Keratinocyte (primary cell): ENCODE results near the gene LEKR1. TPM values are rescaled to one million over a fixed set of nuclear protein-coding genes. Genes with fewer than 3 reads are reported as not detected.

Experiments used
- DNase-seq: peaks from one replicate; pipeline ENCODE4 v3.0.0-alpha.2; 2011; ENCODE audit warnings: low read depth, missing footprints, low spot score
- FAIRE-seq: peaks from 2 replicates; lab custom pipeline; 2011; peaks lifted over from hg19 to GRCh38; lab: Jason Lieb, UNC
- H2AFZ ChIP-seq: 2 replicates; pipeline ENCODE4 v1.6.0; 2012; ENCODE audit warnings: low read length, control low read depth, inconsistent platforms; ENCODE audit not compliant: control insufficient read depth
- H3K27ac ChIP-seq: 2 replicates; pipeline ENCODE4 v1.5.1; 2011; ENCODE audit warnings: low read length; ENCODE audit not compliant: control insufficient read depth, insufficient read depth
- H3K27me3 ChIP-seq: 3 replicates; pipeline ENCODE4 v1.6.0; 2011; ENCODE audit warnings: low read length; ENCODE audit not compliant: control insufficient read depth, insufficient read depth; ENCODE audit errors: extremely low read depth
- H3K36me3 ChIP-seq, 2 experiments: 2 replicates in 1 of 2; 3 replicates in 1 of 2; pipeline ENCODE4 v1.5.1; 2011; ENCODE audit warnings: low read length in 2 of 2, mild to moderate bottlenecking in 1 of 2; ENCODE audit not compliant: control insufficient read depth in 2 of 2, insufficient read depth in 2 of 2; ENCODE audit errors: extremely low read depth in 1 of 2
- H3K4me1 ChIP-seq: 3 replicates; pipeline ENCODE4 v1.5.1; 2011; ENCODE audit warnings: low read length; ENCODE audit not compliant: control insufficient read depth, insufficient read depth; ENCODE audit errors: extremely low read depth
- H3K4me2 ChIP-seq: 3 replicates; pipeline ENCODE4 v1.6.0; 2011; ENCODE audit warnings: low read depth, low read length; ENCODE audit not compliant: control insufficient read depth, insufficient read depth; ENCODE audit errors: extremely low read depth
- H3K4me3 ChIP-seq, 3 experiments: fragments of 200-600 bp in 1 of 3; sonication (generic) in 1 of 3; 2 replicates in 2 of 3; 3 replicates in 1 of 3; pipeline ENCODE4 v1.5.1; 2011 to 2016; ENCODE audit warnings: low read length in 3 of 3, mild to moderate bottlenecking in 3 of 3, control low read depth in 2 of 3, inconsistent platforms in 1 of 3, low read depth in 1 of 3, mixed read lengths in 1 of 3, mixed run types in 1 of 3, moderate library complexity in 1 of 3; ENCODE audit not compliant: control insufficient read depth in 2 of 3, insufficient read depth in 2 of 3; ENCODE audit errors: extremely low read depth in 1 of 3
- H3K79me2 ChIP-seq: 2 replicates; pipeline ENCODE4 v1.6.0; 2012; ENCODE audit warnings: low read length; ENCODE audit not compliant: control insufficient read depth, insufficient read depth
- H3K9ac ChIP-seq: 3 replicates; pipeline ENCODE4 v1.6.0; 2011; ENCODE audit warnings: low read length; ENCODE audit not compliant: control insufficient read depth, insufficient read depth; ENCODE audit errors: extremely low read depth
- H3K9me1 ChIP-seq: 3 replicates; pipeline ENCODE4 v1.6.0; 2011; ENCODE audit warnings: low read length; ENCODE audit not compliant: control insufficient read depth, insufficient read depth; ENCODE audit errors: extremely low read depth
- H3K9me3 ChIP-seq: 2 replicates; pipeline ENCODE4 v1.5.1; 2012; ENCODE audit warnings: low read depth, low read length; ENCODE audit not compliant: control insufficient read depth
- H4K20me1 ChIP-seq: 3 replicates; pipeline ENCODE4 v1.6.0; 2011; ENCODE audit warnings: low read length; ENCODE audit not compliant: control insufficient read depth, insufficient read depth; ENCODE audit errors: extremely low read depth
- EZH2 ChIP-seq: IDR thresholded peaks from one replicate; pipeline ENCODE4 v1.6.1; 2012; ENCODE audit warnings: inconsistent platforms, mild to moderate bottlenecking, low read length, moderate library complexity
- dilution Hi-C: fragments of 300-500 bp; cut with MboI; formaldehyde crosslinking; loops from one replicate; pipeline ENCODE4 v1.7.0; 2020; ENCODE audit warnings: low sequenced_read_pairs; ENCODE audit not compliant: extremely low pct_ligation_motif_present
- polyA plus RNA-seq, 5 experiments: library from polyadenylated mRNA; depleted of rRNA in 3 of 5; stranded (reverse) in 3 of 5; stranded (forward) in 1 of 5; unstranded in 1 of 5; fragments of >200 nt; gene quantifications; 1 replicate in 1 of 5; 2 replicates in 3 of 5; 3 replicates in 1 of 5; pipeline versions ENCODE4 v1.2.1 to v1.2.3, GENCODE V29; 2011 to 2012; ENCODE audit warnings: missing spikeins in 2 of 5, low read depth in 1 of 5, low replicate concordance in 1 of 5
- TF ChIP-seq, protein P1 (sequence below), 3 experiments: IDR thresholded peaks in 1 of 3; conservative IDR thresholded peaks in 1 of 3; optimal IDR thresholded peaks in 1 of 3; 2 replicates in 2 of 3; 3 replicates in 1 of 3; pipeline versions ENCODE3 to v1.5.1; 2011; ENCODE audit warnings: low read length in 3 of 3, mild to moderate bottlenecking in 3 of 3, moderate library complexity in 2 of 3, control low read depth in 1 of 3, inconsistent platforms in 1 of 3; ENCODE audit not compliant: insufficient read depth in 2 of 3; ENCODE audit errors: extremely low read depth in 1 of 3

The LEKR1 gene
- polyA plus RNA-seq, 1 donor (not counting 4 experiments of a cell fraction or from before 2014, with no cell fraction given): 0.63 TPM

- Histone ChIP-seq H3K79me2 (no peaks in the 10 kb centered on the region), H3K4me2 (no peak overlapping the region), H4K20me1 (no peaks in the 10 kb centered on the region), H3K4me3 (no peak overlapping the region), H3K4me1 (no peaks in the 10 kb centered on the region), H3K9me3 (no peaks in the 10 kb centered on the region), H3K27ac (no peak overlapping the region), H3K9ac (no peak overlapping the region), H2AFZ (no peak overlapping the region), H3K9me1 (no peaks in the 10 kb centered on the region), H3K36me3 (no peaks in the 10 kb centered on the region), H3K27me3 (no peaks in the 10 kb centered on the region)
- FAIRE-seq (no peak), DNase-seq (no peak)
- dilution Hi-C loops: no loop called here
- TF ChIP-seq EZH2: no peak
- TF ChIP-seq, protein P1, sequence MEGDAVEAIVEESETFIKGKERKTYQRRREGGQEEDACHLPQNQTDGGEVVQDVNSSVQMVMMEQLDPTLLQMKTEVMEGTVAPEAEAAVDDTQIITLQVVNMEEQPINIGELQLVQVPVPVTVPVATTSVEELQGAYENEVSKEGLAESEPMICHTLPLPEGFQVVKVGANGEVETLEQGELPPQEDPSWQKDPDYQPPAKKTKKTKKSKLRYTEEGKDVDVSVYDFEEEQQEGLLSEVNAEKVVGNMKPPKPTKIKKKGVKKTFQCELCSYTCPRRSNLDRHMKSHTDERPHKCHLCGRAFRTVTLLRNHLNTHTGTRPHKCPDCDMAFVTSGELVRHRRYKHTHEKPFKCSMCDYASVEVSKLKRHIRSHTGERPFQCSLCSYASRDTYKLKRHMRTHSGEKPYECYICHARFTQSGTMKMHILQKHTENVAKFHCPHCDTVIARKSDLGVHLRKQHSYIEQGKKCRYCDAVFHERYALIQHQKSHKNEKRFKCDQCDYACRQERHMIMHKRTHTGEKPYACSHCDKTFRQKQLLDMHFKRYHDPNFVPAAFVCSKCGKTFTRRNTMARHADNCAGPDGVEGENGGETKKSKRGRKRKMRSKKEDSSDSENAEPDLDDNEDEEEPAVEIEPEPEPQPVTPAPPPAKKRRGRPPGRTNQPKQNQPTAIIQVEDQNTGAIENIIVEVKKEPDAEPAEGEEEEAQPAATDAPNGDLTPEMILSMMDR (optimal IDR thresholded peaks at IDR 0.05 in 1 of 3, IDR thresholded peaks at IDR 0.05 in 1 of 3, conservative IDR thresholded peaks at IDR 0.05 in 1 of 3; ENCODE audit: extremely low read depth in 1 of 3, insufficient read depth in 2 of 3, low read length in 3 of 3): no peak
These were observed 93.7 kb downstream of the LEKR1 start for GRCh38 chr3:156919818-156920217.

DNA sequence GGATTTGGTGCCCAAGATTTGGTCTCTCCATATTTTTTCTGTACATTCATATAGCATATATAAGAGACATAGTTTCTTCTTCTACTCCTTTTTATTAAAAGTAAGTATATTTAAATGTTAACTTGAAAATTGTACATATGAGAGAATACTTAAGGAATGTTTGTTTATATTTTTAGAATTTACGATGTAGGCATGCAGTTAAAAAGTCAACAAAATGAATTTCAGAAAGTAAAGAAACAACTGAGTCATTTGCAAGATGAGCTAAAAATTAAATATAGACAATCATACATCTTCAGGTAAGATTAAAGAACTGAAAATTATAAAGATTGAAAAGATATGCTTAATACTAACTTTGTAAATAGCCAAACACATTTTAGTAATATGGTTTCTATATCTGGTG, 94.2 kb downstream of the LEKR1 start:
- TF ChIP-seq, protein P1 (optimal IDR thresholded peaks at IDR 0.05 in 1 of 3, IDR thresholded peaks at IDR 0.05 in 1 of 3, conservative IDR thresholded peaks at IDR 0.05 in 1 of 3; ENCODE audit: extremely low read depth in 1 of 3, insufficient read depth in 2 of 3, low read length in 3 of 3): no peak
- TF ChIP-seq EZH2: no peak
- no peak overlapping the region for H3K27ac ChIP-seq
- dilution Hi-C loops: no loop called here
- H3K9me3 ChIP-seq: no peaks in the 10 kb centered on the region
- H3K36me3 ChIP-seq: no peaks in the 10 kb centered on the region
- no peaks in the 10 kb centered on the region for H4K20me1 ChIP-seq
- no peak overlapping the region for H2AFZ ChIP-seq
- DNase-seq (no peak), FAIRE-seq (no peak)
- H3K4me3 ChIP-seq: no peak overlapping the region
- H3K79me2 ChIP-seq: no peaks in the 10 kb centered on the region
- no peaks in the 10 kb centered on the region for H3K27me3 ChIP-seq
- no peak overlapping the region for H3K9ac ChIP-seq
- H3K4me2 ChIP-seq: no peak overlapping the region
- H3K9me1 ChIP-seq: no peaks in the 10 kb centered on the region
- no peaks in the 10 kb centered on the region for H3K4me1 ChIP-seq
